ENCODE measurements around the gene OCLN.
"Not testable (repeated sequence)": the region's sequence is repeated elsewhere in the genome, so short reads cannot be mapped to it uniquely, and the experiment has no call there.

OCLN gene

GRCh38 chr5:69468631-69469030 is 24.0 kb upstream of the OCLN start:
- Histone ChIP-seq H4K8ac (ENCODE audit: low read depth, low read length) (no peak overlapping the region), H3K79me1 (ENCODE audit: low read depth, low read length) (no peaks in the 10 kb centered on the region), H2BK5ac (ENCODE audit: low read length) (no peak overlapping the region), H2BK12ac (ENCODE audit: low read length) (no peak overlapping the region), H3K9ac (ENCODE audit: low read depth, low read length, poor library complexity) (no peak overlapping the region), H3K4ac (ENCODE audit: low read length) (no peak overlapping the region), H3K18ac (ENCODE audit: low read length) (no peak overlapping the region), H3K27me3 (ENCODE audit: control insufficient read depth in 3 of 3, insufficient read depth in 3 of 3, low read depth in 1 of 3, low read length in 3 of 3) (no peaks in the 10 kb centered on the region), H2AFZ (ENCODE audit: low read length) (no peak overlapping the region), H3K36me3 (replicated peaks in 1 of 2; ENCODE audit: control insufficient read depth in 2 of 2, insufficient read depth in 2 of 2, low read length in 2 of 2) (no peaks in the 10 kb centered on the region), H3K9me3 (replicated peaks in 1 of 2; ENCODE audit: control insufficient read depth in 2 of 2, insufficient read depth in 1 of 2, low read depth in 1 of 2, low read length in 2 of 2) (no peaks in the 10 kb centered on the region), H3K4me2 (ENCODE audit: insufficient read depth, low read length, poor library complexity, severe bottlenecking) (no peak overlapping the region), H2AK5ac (ENCODE audit: low read depth, low read length) (no peak overlapping the region), H2BK15ac (ENCODE audit: low read length) (no peak overlapping the region), H3K4me3 (ENCODE audit: low read length in 2 of 2) (no peak overlapping the region), H3K27ac (replicated peaks; ENCODE audit: low read length) (no peak overlapping the region), H2BK120ac (ENCODE audit: low read depth, low read length) (no peak overlapping the region), H4K91ac (ENCODE audit: low read depth, low read length, poor library complexity) (no peak overlapping the region), H3K23ac (ENCODE audit: low read depth, low read length, poor library complexity) (no peak overlapping the region), H3K14ac (ENCODE audit: low read length) (no peak overlapping the region), H3K4me1 (ENCODE audit: control insufficient read depth in 2 of 2, insufficient read depth in 1 of 2, low read depth in 1 of 2, low read length in 2 of 2) (no peaks in the 10 kb centered on the region)
- no peak for DNase-seq (ENCODE audit: low spot score)
- WGBS, 2 donors (ENCODE audit: extremely low coverage in 2 of 2, insufficient read length in 2 of 2, insufficient replicate concordance in 1 of 2), result no CpG with 5 or more reads among the region's 1 CpG

- DNase-seq (ENCODE audit: low spot score), result not testable (repeated sequence)
These were observed 21.1 kb upstream of the OCLN start for GRCh38 chr5:69471516-69471915.

GRCh38 chr5:69472535-69473143 is 20.0 kb upstream of the OCLN start:
- H2BK5ac ChIP-seq (ENCODE audit: low read length); H2AFZ ChIP-seq (ENCODE audit: low read length); H3K9me3 ChIP-seq (replicated peaks in 1 of 2; ENCODE audit: control insufficient read depth in 2 of 2, insufficient read depth in 1 of 2, low read depth in 1 of 2, low read length in 2 of 2); H3K4ac ChIP-seq (ENCODE audit: low read length); H3K18ac ChIP-seq (ENCODE audit: low read length); H3K4me3 ChIP-seq (ENCODE audit: low read length in 2 of 2); H3K23ac ChIP-seq (ENCODE audit: low read depth, low read length, poor library complexity); H3K14ac ChIP-seq (ENCODE audit: low read length); H3K9ac ChIP-seq (ENCODE audit: low read depth, low read length, poor library complexity); H2BK12ac ChIP-seq (ENCODE audit: low read length); H3K4me2 ChIP-seq (ENCODE audit: insufficient read depth, low read length, poor library complexity, severe bottlenecking); H3K79me1 ChIP-seq (ENCODE audit: low read depth, low read length); H2BK120ac ChIP-seq (ENCODE audit: low read depth, low read length); H3K27me3 ChIP-seq (ENCODE audit: control insufficient read depth in 3 of 3, insufficient read depth in 3 of 3, low read depth in 1 of 3, low read length in 3 of 3); H3K36me3 ChIP-seq (replicated peaks in 1 of 2; ENCODE audit: control insufficient read depth in 2 of 2, insufficient read depth in 2 of 2, low read length in 2 of 2); H2BK15ac ChIP-seq (ENCODE audit: low read length); DNase-seq (ENCODE audit: low spot score); H4K91ac ChIP-seq (ENCODE audit: low read depth, low read length, poor library complexity); H2AK5ac ChIP-seq (ENCODE audit: low read depth, low read length); H3K27ac ChIP-seq (replicated peaks; ENCODE audit: low read length); H4K8ac ChIP-seq (ENCODE audit: low read depth, low read length); H3K4me1 ChIP-seq (ENCODE audit: control insufficient read depth in 2 of 2, insufficient read depth in 1 of 2, low read depth in 1 of 2, low read length in 2 of 2): not testable (repeated sequence)
- WGBS, 2 donors (ENCODE audit: extremely low coverage in 2 of 2, insufficient read length in 2 of 2, insufficient replicate concordance in 1 of 2), result no CpG with 5 or more reads among the region's 16 CpGs

More at GRCh38 chr5:69471516-69471915, 21.1 kb upstream of the OCLN start:
- H3K27me3 ChIP-seq (ENCODE audit: control insufficient read depth in 3 of 3, insufficient read depth in 3 of 3, low read depth in 1 of 3, low read length in 3 of 3); H3K36me3 ChIP-seq (replicated peaks in 1 of 2; ENCODE audit: control insufficient read depth in 2 of 2, insufficient read depth in 2 of 2, low read length in 2 of 2); H2BK15ac ChIP-seq (ENCODE audit: low read length); H3K4ac ChIP-seq (ENCODE audit: low read length); H4K8ac ChIP-seq (ENCODE audit: low read depth, low read length); H2BK5ac ChIP-seq (ENCODE audit: low read length); H3K27ac ChIP-seq (replicated peaks; ENCODE audit: low read length); H3K4me1 ChIP-seq (ENCODE audit: control insufficient read depth in 2 of 2, insufficient read depth in 1 of 2, low read depth in 1 of 2, low read length in 2 of 2); H3K23ac ChIP-seq (ENCODE audit: low read depth, low read length, poor library complexity); H3K79me1 ChIP-seq (ENCODE audit: low read depth, low read length); H3K4me2 ChIP-seq (ENCODE audit: insufficient read depth, low read length, poor library complexity, severe bottlenecking); H2AK5ac ChIP-seq (ENCODE audit: low read depth, low read length); H3K14ac ChIP-seq (ENCODE audit: low read length); H2BK120ac ChIP-seq (ENCODE audit: low read depth, low read length); H3K9me3 ChIP-seq (replicated peaks in 1 of 2; ENCODE audit: control insufficient read depth in 2 of 2, insufficient read depth in 1 of 2, low read depth in 1 of 2, low read length in 2 of 2); H3K4me3 ChIP-seq (ENCODE audit: low read length in 2 of 2); H3K18ac ChIP-seq (ENCODE audit: low read length); H2AFZ ChIP-seq (ENCODE audit: low read length); H3K9ac ChIP-seq (ENCODE audit: low read depth, low read length, poor library complexity); H4K91ac ChIP-seq (ENCODE audit: low read depth, low read length, poor library complexity); H2BK12ac ChIP-seq (ENCODE audit: low read length): not testable (repeated sequence)
- WGBS, 2 donors (ENCODE audit: extremely low coverage in 2 of 2, insufficient read length in 2 of 2, insufficient replicate concordance in 1 of 2), result no CpG with 5 or more reads among the region's 6 CpGs

GRCh38 chr5:69477170-69477569 is 15.4 kb upstream of the OCLN start:
- no peak overlapping the region for H2BK5ac ChIP-seq (ENCODE audit: low read length)
- H2BK12ac ChIP-seq (ENCODE audit: low read length), result no peak overlapping the region
- H3K79me1 ChIP-seq (ENCODE audit: low read depth, low read length), result no peaks in the 10 kb centered on the region
- no peak overlapping the region for H3K27ac ChIP-seq (replicated peaks; ENCODE audit: low read length)
- H2AFZ ChIP-seq (ENCODE audit: low read length), result no peak overlapping the region
- H3K23ac ChIP-seq (ENCODE audit: low read depth, low read length, poor library complexity), result no peak overlapping the region
- no peak for DNase-seq (ENCODE audit: low spot score)
- no peak overlapping the region for H3K4me2 ChIP-seq (ENCODE audit: insufficient read depth, low read length, poor library complexity, severe bottlenecking)
- H3K9me3 ChIP-seq (replicated peaks in 1 of 2; ENCODE audit: control insufficient read depth in 2 of 2, insufficient read depth in 1 of 2, low read depth in 1 of 2, low read length in 2 of 2), result no peaks in the 10 kb centered on the region
- no peaks in the 10 kb centered on the region for H3K36me3 ChIP-seq (replicated peaks in 1 of 2; ENCODE audit: control insufficient read depth in 2 of 2, insufficient read depth in 2 of 2, low read length in 2 of 2)
- H3K18ac ChIP-seq (ENCODE audit: low read length), result no peak overlapping the region
- no peak overlapping the region for H4K91ac ChIP-seq (ENCODE audit: low read depth, low read length, poor library complexity)
- H3K4me1 ChIP-seq (ENCODE audit: control insufficient read depth in 2 of 2, insufficient read depth in 1 of 2, low read depth in 1 of 2, low read length in 2 of 2), result no peaks in the 10 kb centered on the region
- H3K4ac ChIP-seq (ENCODE audit: low read length), result no peak overlapping the region
- H3K9ac ChIP-seq (ENCODE audit: low read depth, low read length, poor library complexity), result no peak overlapping the region
- H2BK120ac ChIP-seq (ENCODE audit: low read depth, low read length), result no peak overlapping the region
- no peak overlapping the region for H2AK5ac ChIP-seq (ENCODE audit: low read depth, low read length)
- no peak overlapping the region for H3K4me3 ChIP-seq (ENCODE audit: low read length in 2 of 2)
- no peak overlapping the region for H2BK15ac ChIP-seq (ENCODE audit: low read length)
- no peak overlapping the region for H3K14ac ChIP-seq (ENCODE audit: low read length)
- no peak overlapping the region for H4K8ac ChIP-seq (ENCODE audit: low read depth, low read length)
- no CpG with 5 or more reads among the region's 1 CpG for WGBS, 2 donors (ENCODE audit: extremely low coverage in 2 of 2, insufficient read length in 2 of 2, insufficient replicate concordance in 1 of 2)
- H3K27me3 ChIP-seq (ENCODE audit: control insufficient read depth in 3 of 3, insufficient read depth in 3 of 3, low read depth in 1 of 3, low read length in 3 of 3), result no peaks in the 10 kb centered on the region

Data from neuronal stem cell (in vitro differentiated cells).